Panc1 (cell line): ENCODE measurements around the gene SYT17. TPM values are rescaled to one million over a fixed set of nuclear protein-coding genes. Genes with fewer than 3 reads are reported as not detected.

Experiments
- ATAC-seq: fragments of 200-7000 bp; cut with Tn5 transposase; 2 replicates; pipeline ENCODE4 v1.9.1; 2020; ENCODE audit warnings: mild to moderate bottlenecking, moderate library complexity
- BruUV-seq: library from RNA; stranded (reverse); fragments of 400-500 nt; replicated peaks from 2 replicates; lab custom pipeline; 2021; lab: Mats Ljungman, UMichigan
- CTCF ChIA-PET: fragments of 300-600 bp; sonication (Branson Sonifier 250); formaldehyde crosslinking; loops from one replicate; lab custom pipeline; 2022; ENCODE audit warnings: antibody characterized with exemption; lab: Charles Lee
- POLR2A ChIA-PET: fragments of 300-600 bp; sonication (Branson Sonifier 250); formaldehyde crosslinking; loops from one replicate; lab custom pipeline; 2022; ENCODE audit warnings: antibody characterized with exemption; lab: Charles Lee
- DNase-seq: peaks from one replicate; pipeline ENCODE4 v3.0.0-alpha.2; 2010; ENCODE audit warnings: low read depth, low spot score
- H3K27ac ChIP-seq: 2 replicates; pipeline ENCODE4 v1.5.1; 2011; ENCODE audit warnings: mild to moderate bottlenecking, low read length, inconsistent platforms
- H3K27me3 ChIP-seq: fragments of 200-500 bp; sonication (Bioruptor generic); 2 replicates; pipeline ENCODE4 v1.6.0; 2014; ENCODE audit warnings: low read length, inconsistent platforms; ENCODE audit not compliant: control insufficient read depth, insufficient read depth
- H3K36me3 ChIP-seq: fragments of 200-500 bp; sonication (Bioruptor generic); 2 replicates; pipeline ENCODE4 v1.5.1; 2014; ENCODE audit warnings: inconsistent platforms, mild to moderate bottlenecking, low read length, moderate library complexity; ENCODE audit not compliant: control insufficient read depth, insufficient read depth
- H3K4me1 ChIP-seq: 2 replicates; pipeline ENCODE4 v1.5.1; 2011; ENCODE audit warnings: inconsistent platforms, mild to moderate bottlenecking, low read length, moderate library complexity; ENCODE audit not compliant: control insufficient read depth, insufficient read depth
- H3K4me3 ChIP-seq, 2 experiments: 2 replicates each; pipeline ENCODE4 v1.5.1; 2011 to 2012; ENCODE audit warnings: low read depth in 2 of 2, low read length in 2 of 2, mild to moderate bottlenecking in 2 of 2, inconsistent platforms in 1 of 2, moderate library complexity in 1 of 2
- H3K9me3 ChIP-seq: fragments of 200-500 bp; sonication (Bioruptor generic); 2 replicates; pipeline ENCODE4 v1.5.1; 2014; ENCODE audit warnings: low read depth, mild to moderate bottlenecking, inconsistent platforms, low read length, moderate library complexity; ENCODE audit not compliant: control insufficient read depth, insufficient read depth
- CTCF ChIP-seq: fragments of 450-650 bp; IDR thresholded peaks from 2 replicates; pipeline ENCODE4 v1.5.1; 2017; ENCODE audit warnings: mild to moderate bottlenecking
- POLR2AphosphoS5 ChIP-seq: IDR thresholded peaks from 2 replicates; pipeline ENCODE4 v1.6.1; 2012; ENCODE audit warnings: mild to moderate bottlenecking, low read depth, low read length, moderate library complexity
- REST ChIP-seq, 2 experiments: IDR thresholded peaks; 2 replicates each; pipeline ENCODE4 v1.6.1; 2011 to 2012; ENCODE audit warnings: low read depth in 2 of 2, control low read depth in 1 of 2, low read length in 1 of 2, mild to moderate bottlenecking in 1 of 2, moderate library complexity in 1 of 2; ENCODE audit not compliant: insufficient read depth in 1 of 2
- SIN3A ChIP-seq: IDR thresholded peaks from 2 replicates; pipeline ENCODE4 v1.6.1; 2012; ENCODE audit warnings: low read depth, mild to moderate bottlenecking, low read length, moderate library complexity, borderline replicate concordance; ENCODE audit not compliant: insufficient read depth
- TCF7L2 ChIP-seq: IDR thresholded peaks from 2 replicates; pipeline ENCODE4 v1.6.1; 2011; ENCODE audit warnings: mild to moderate bottlenecking, low read depth, low read length, inconsistent platforms
- in situ Hi-C: cut with HindIII; loops from 2 replicates; pipeline ENCODE4 v1.10.0; 2016; ENCODE audit warnings: low sequenced_read_pairs, low pct_unique_long_range_greater_than_20kb
- intact Hi-C: fragments of 100-400 bp; cut with micrococcal nuclease; formaldehyde crosslinking; loops from one replicate; pipeline ENCODE4 v1.10.0; 2022; ENCODE audit not compliant: unreplicated experiment
- total RNA-seq: library from RNA; stranded (reverse); gene quantifications from one replicate; pipeline ENCODE4 v1.2.1, GENCODE V29; 2021; ENCODE audit not compliant: unreplicated experiment

The SYT17 gene
- total RNA-seq, 1 experiment from 2014 or later = 5.4 TPM

GRCh38 chr16:19212059-19212458, 44.0 kb downstream of the SYT17 start:
- TF ChIP-seq POLR2AphosphoS5 (no peak), REST (IDR thresholded peaks at IDR 0.05; ENCODE audit: insufficient read depth in 1 of 2, low read depth in 2 of 2, low read length in 1 of 2) (no peak), SIN3A (no peak), CTCF (no peak), TCF7L2 (no peak)
- POLR2A ChIA-PET = no interaction called here
- BruUV-seq = no TSS peak
- in situ Hi-C loops (no loop called here), intact Hi-C loops (no loop called here)
- ATAC-seq (no peak), DNase-seq (no peak)
- no peaks in the 10 kb centered on the region for H3K4me1 ChIP-seq
- no peak overlapping the region for H3K27ac ChIP-seq
- no peaks in the 10 kb centered on the region for H3K27me3 ChIP-seq
- no peak overlapping the region for H3K4me3 ChIP-seq
- CTCF ChIA-PET = no interaction called here
- H3K9me3 ChIP-seq = no peaks in the 10 kb centered on the region
- H3K36me3 ChIP-seq = no peaks in the 10 kb centered on the region

- ATAC-seq (no peak), DNase-seq (no peak)
- H3K27me3 ChIP-seq = no peaks in the 10 kb centered on the region
- H3K4me3 ChIP-seq = no peak overlapping the region
- in situ Hi-C loops (no loop called here), intact Hi-C loops (no loop called here)
- ChIA-PET POLR2A (interaction anchor here (0.5 to 0.6 kb wide), 2 partner anchors 52 to 231 kb away, joined by 3 read pairs; no protein-coding TSS in a partner anchor), CTCF (no interaction called here)
- no TSS peak for BruUV-seq
- no peak overlapping the region for H3K27ac ChIP-seq
- H3K9me3 ChIP-seq = no peaks in the 10 kb centered on the region
- no peak; the same call in 1 of the 2 replicates for TF ChIP-seq CTCF
- TF ChIP-seq REST (IDR thresholded peaks at IDR 0.05; ENCODE audit: insufficient read depth in 1 of 2, low read depth in 2 of 2, low read length in 1 of 2) = no peak
- no peak for TF ChIP-seq POLR2AphosphoS5
- no peak for TF ChIP-seq TCF7L2
- TF ChIP-seq SIN3A = no peak
- H3K4me1 ChIP-seq = no peaks in the 10 kb centered on the region
- H3K36me3 ChIP-seq = no peaks in the 10 kb centered on the region
These were observed 45.8 kb downstream of the SYT17 start for GRCh38 chr16:19213885-19214284.
